GOT3 (cell line): ENCODE data around the gene DTX1.
"Not testable (repeated sequence)": the region's sequence is repeated elsewhere in the genome, so short reads cannot be mapped to it uniquely, and the experiment has no call there.

Experiments
- DNase-seq: peaks from one replicate; lab custom pipeline; 2025; ENCODE audit warnings: mixed read lengths; lab: John Stamatoyannopoulos, UW

The DTX1 gene

DNA sequence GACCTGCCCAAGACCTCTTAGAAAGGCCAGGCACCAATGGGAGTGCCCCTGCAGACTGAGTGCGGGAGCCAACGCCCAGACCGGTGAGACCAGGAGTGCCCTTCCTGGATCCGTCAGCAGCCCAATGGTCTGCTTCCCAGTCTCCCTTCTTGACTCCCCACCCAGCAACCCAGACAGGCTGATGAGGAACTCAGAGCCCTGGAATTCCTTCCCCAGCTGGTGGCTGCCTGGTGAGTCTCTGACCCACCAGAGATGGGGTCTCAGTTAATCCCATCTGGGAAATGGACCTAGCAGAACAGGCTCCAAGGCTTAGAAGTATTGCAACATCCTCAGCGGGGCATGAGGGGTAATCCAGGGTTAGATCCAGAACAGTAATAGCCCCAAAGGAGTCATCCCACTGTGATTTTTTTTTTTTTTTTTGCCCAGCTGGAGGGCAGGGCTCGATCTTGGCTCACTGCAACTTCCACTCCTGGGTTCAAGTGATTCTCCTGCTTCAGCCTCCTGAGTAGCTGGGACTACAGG, 80.5 kb downstream of the DTX1 start:
- DNase-seq: no peak

- DNase-seq: no peak
These were observed 81.6 kb downstream of the DTX1 start for GRCh38 chr12:113137861-113138783.

DNA sequence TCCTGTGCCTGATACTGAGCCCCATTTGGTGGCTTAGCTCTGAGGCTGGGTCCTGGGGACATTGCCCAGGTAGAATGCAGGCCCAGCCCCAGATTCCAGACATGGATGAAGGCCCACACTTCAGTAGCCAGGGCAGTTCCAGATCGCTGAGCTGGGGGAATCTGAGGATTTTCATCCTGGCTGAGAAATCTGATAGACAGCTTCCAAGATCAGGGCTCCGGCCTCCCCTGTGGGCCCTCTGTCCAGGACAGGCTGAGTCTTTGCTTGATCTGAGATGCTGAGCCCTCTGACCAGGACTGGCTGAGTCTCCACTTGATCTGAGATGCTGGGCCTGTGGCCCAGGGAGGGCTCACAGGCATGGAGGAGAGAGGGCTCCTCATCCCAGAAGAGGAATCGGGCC, 82.3 kb downstream of the DTX1 start:
- no peak for DNase-seq

- DNase-seq: no peak
These were observed 84.2 kb downstream of the DTX1 start for GRCh38 chr12:113140706-113141105.

- not testable (repeated sequence) for DNase-seq
These were observed 85.2 kb downstream of the DTX1 start for GRCh38 chr12:113141716-113142115.

DNA sequence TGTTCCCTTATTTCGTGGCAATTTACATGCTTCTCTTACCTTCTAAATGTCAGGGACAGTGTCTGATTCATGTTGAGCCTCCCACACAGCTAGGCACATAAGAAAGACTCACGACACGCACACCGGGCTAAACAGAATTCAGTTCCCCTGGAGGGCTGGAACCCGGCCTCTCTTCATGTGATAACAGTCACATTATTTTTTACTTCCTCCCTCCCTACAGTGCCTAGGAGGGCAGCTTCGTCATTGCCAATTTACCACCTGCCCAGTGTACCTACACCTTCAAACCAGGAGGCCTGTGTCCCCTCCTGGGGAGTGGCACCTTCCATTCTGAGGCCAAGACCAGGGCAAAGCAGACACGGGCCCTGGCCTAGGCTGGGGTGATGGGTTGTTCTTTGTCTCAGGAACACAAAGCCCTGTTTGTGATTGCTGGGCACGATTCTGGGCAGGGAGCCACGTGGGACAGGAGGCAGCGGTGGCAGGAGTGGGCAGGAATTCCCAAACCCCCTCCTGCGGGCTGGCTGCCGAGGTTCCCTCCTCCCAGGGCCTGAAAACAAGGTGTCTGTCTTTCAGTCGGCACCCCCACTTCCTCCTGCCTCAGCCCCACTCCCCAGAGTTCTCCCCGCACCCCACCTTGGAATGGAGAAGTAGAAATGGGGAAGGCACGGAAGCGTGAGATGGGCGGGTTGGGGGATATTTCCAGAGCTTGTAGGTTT, 85.8 kb downstream of the DTX1 start:
- no peak for DNase-seq

DNA sequence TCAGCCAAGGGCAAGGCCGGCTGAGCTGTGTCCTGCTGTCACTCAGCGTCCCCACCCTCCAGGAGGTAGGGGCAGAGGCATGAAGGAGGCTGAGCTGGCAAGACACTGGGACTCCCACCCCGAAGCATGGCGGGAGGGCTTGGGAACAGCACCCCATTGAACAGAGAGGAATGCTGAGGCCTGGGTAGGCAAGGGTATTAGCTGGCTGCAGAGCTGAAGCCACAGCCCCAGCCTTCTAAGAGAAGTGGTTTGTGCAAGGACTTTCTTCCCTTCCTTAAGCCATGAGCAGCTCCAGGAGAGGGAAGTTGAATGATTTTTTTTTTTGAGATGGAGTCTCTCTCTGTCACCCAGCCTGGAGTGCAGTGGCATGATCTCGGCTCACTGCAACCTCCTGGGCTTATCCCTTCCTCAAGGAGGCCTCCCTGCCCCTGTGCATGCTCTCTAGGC, 86.4 kb downstream of the DTX1 start:
- no peak for DNase-seq

DNA sequence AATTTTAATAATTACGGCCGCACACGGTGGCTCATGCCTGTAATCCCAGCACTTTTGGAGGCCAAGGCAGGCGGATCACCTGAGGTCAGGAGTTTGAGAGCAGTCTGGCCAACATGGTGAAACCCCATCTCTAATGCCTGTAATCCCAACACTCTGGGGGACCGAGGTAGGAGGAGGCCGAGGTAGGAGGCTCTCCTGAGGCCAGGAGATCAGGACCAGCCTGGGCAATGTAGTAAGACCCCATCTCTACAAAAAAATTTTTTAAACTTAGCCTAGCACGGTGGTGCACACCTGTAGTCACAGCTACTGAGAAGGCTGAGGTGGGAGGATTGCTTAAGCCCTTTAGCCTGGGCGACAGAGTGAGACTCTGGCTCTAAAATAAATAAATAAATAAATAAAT, 87.4 kb downstream of the DTX1 start:
- DNase-seq: no peak

- no peak for DNase-seq
These were observed 88.3 kb downstream of the DTX1 start for GRCh38 chr12:113144806-113145205.

DNA sequence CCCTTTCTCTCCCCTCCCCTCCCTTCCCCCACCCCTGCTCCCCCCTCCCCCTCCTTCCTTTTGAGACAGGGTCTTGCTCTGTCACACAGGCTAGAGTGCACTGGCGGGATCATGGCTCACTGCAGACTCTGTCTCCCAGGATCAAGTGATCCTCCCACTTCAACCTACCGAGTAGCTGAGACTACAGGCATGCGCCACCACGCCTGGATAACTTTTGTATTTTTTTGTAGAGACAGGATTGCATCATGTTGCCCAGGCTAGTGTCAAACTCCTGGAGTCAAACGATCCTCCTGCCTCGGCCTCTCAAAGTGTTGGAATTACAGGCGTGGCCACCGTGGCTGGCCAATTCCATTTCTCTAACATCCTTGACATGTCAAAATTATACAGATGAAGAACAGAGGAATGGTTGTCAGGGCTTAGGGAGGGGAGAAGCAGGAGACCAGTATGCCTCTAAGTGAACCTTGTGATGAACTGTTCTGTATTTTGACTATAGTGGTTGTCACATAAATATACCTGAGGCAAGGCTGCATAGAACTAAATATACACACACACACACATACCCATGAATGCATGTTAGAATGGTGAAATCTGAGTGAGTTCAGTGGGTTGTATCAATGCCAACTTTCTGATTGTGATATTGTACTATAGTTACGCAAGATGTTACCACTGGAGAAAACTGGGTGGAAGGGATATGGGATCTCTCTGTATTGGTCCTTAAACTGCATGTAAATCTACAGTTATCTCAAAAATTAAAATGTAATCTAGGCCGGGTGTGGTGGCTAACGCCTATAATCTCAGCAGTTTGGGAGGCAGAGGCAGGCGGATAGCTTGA, 89.4 kb downstream of the DTX1 start:
- no peak for DNase-seq

DNA sequence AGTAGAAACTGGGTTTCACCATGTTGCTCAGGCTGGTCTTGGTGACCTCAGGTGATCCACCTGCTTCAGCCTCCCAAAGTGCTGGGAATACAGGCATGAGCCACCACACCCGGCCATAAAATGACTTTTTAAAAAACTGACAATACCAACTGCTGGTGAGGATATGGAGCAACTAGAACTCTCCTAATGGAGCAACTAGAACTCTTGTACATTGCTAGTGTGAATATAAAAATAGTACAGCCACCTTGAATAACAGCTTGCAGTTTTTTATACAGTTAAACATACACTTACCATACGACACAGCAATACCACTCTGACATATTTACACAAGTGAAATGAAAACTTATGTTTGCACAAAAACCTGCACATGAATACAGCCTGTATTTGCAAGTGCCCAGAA, 90.5 kb downstream of the DTX1 start:
- no peak for DNase-seq
